Peyer's patch (tissue), 4 donors: ENCODE measurements around the gene DOCK3. TPM values are rescaled to one million over a fixed set of nuclear protein-coding genes. Genes with fewer than 3 reads are reported as not detected.

Experiments used
- DNase-seq, 3 donors: peaks; one replicate each; pipeline ENCODE4 v3.0.0-alpha.2; 2017 to 2019
- H3K27ac ChIP-seq, 4 donors: fragments of 200-600 bp; sonication (generic); one replicate each; pipeline ENCODE4 v1.5.1; 2016 to 2019
- H3K27me3 ChIP-seq, 2 donors: fragments of 200-600 bp; sonication (generic); one replicate each; pipeline ENCODE4 v1.5.1; 2019
- H3K36me3 ChIP-seq, 3 donors: fragments of 200-600 bp; sonication (generic); one replicate each; pipeline ENCODE4 v1.5.1; 2016 to 2019
- H3K4me1 ChIP-seq, 4 donors: fragments of 200-600 bp; sonication (generic); one replicate each; pipeline ENCODE4 v1.5.1; 2016 to 2019
- H3K4me3 ChIP-seq, 4 donors: fragments of 200-600 bp; sonication (generic); 1 replicate in 3 of 4; 2 replicates in 1 of 4; pipeline ENCODE4 v1.5.1; 2016 to 2019; ENCODE audit warnings: mild to moderate bottlenecking in 1 of 4
- H3K9me3 ChIP-seq, 4 donors: fragments of 200-600 bp; sonication (generic); one replicate each; pipeline ENCODE4 v1.5.1; 2016 to 2019; ENCODE audit warnings: mild to moderate bottlenecking in 1 of 4
- CTCF ChIP-seq, 6 experiments: fragments of 450-650 bp in 4 of 6; fragments of 200-600 bp in 2 of 6; sonication (generic) in 1 of 6; IDR thresholded peaks; one replicate each; pipeline ENCODE4 v1.5.1; 2017 to 2019; ENCODE audit warnings: antibody characterized with exemption in 6 of 6, mild to moderate bottlenecking in 3 of 6, moderate library complexity in 1 of 6
- POLR2A ChIP-seq, 2 donors: fragments of 450-650 bp; IDR thresholded peaks; one replicate each; pipeline ENCODE4 v1.5.1; 2017; ENCODE audit warnings: antibody characterized with exemption in 2 of 2, mild to moderate bottlenecking in 2 of 2, moderate library complexity in 2 of 2
- total RNA-seq, 4 donors: library from RNA; depleted of rRNA; stranded (reverse); fragments of >200 nt; gene quantifications; one replicate each; pipeline ENCODE4 v1.1.0, GENCODE V29; 2016

DOCK3 gene
- total RNA-seq, 4 donors from 2014 or later: 0.28 to 0.83 (median 0.40) TPM; not detected in 1

DNA sequence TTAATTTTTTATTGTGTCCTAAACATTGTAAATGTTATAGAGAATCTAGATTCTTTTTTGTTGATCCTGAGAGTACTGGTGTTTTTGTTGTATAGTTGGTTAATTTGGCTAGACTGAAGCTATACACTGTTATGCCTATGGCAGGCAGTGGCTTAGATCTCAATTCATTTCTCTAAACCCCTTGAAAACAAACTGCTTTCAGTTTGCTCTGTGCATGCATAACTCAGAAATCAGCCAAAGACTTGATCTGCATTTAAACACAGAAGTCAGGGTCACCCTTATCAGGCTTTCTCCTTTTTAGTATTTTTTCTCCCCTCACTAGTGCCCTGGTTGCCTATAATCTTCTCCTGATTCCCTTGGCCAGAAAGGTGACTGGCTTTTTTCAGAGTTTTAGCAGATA is 360.9 kb downstream of the DOCK3 start:
- Histone ChIP-seq H3K4me1 (no peaks in the 10 kb centered on the region), H3K4me3 (no peak overlapping the region), H3K36me3 (no peaks in the 10 kb centered on the region), H3K27me3 (no peaks in the 10 kb centered on the region), H3K27ac (no peak overlapping the region), H3K9me3 (no peaks in the 10 kb centered on the region)
- TF ChIP-seq POLR2A (IDR thresholded peaks at IDR 0.05) (no peak), CTCF (IDR thresholded peaks at IDR 0.05) (no peak)
- no peak for DNase-seq

DNA sequence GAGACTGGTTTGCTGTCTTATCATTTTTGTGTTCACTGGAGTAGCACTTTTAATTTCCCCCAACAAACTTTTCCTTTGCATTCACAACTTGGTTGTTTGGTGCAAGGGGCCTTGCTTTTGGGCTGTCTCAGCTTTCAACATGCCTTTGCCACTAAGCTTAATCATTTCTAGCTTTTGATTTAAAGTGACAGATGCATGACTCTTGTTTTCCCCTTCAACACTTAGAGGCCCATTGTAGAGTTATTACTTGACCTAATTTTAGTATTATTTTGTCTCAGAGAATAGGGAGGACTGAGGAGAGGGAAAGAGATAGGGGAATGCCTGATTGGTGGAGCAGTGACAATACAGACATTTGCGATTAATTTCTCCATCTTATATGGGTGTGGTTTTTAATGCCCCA is 370.3 kb downstream of the DOCK3 start:
- Histone ChIP-seq H3K9me3 (no peaks in the 10 kb centered on the region), H3K4me1 (no peaks in the 10 kb centered on the region), H3K4me3 (no peak overlapping the region), H3K27ac (no peak overlapping the region), H3K27me3 (no peaks in the 10 kb centered on the region), H3K36me3 (no peaks in the 10 kb centered on the region)
- no peak for DNase-seq
- TF ChIP-seq POLR2A (IDR thresholded peaks at IDR 0.05) (no peak), CTCF (IDR thresholded peaks at IDR 0.05) (no peak)

DNA sequence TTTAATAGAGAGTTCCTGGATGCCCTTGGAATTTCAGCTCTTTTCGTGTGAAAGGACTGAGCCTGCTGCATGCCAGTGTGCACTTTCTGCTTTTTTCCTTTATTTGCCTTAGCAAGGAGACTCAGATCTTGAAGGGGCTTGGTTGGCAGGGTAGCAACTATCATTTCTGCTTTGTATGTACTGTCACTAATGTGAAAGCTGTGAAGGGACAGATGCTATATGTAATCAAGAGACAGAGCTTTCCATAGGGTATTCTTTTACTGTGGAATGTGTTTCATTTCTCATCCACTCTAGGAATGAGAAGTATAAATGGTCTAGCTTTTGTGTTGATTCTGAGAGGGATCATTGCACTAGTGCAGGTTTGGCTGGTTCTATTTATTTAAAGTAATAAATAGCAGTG is 377.8 kb downstream of the DOCK3 start:
- no peak overlapping the region for H3K27ac ChIP-seq
- DNase-seq: no peak
- no peaks in the 10 kb centered on the region for H3K4me1 ChIP-seq
- TF ChIP-seq POLR2A (IDR thresholded peaks at IDR 0.05): no peak
- TF ChIP-seq CTCF (IDR thresholded peaks at IDR 0.05): no peak
- H3K9me3 ChIP-seq: no peaks in the 10 kb centered on the region
- H3K4me3 ChIP-seq: no peak overlapping the region
- no peaks in the 10 kb centered on the region for H3K36me3 ChIP-seq
- no peaks in the 10 kb centered on the region for H3K27me3 ChIP-seq

- Histone ChIP-seq H3K9me3 (no peaks in the 10 kb centered on the region), H3K4me1 (no peaks in the 10 kb centered on the region), H3K36me3 (no peaks in the 10 kb centered on the region), H3K4me3 (no peak overlapping the region), H3K27me3 (no peaks in the 10 kb centered on the region), H3K27ac (no peak overlapping the region)
- TF ChIP-seq POLR2A (IDR thresholded peaks at IDR 0.05) (no peak), CTCF (IDR thresholded peaks at IDR 0.05) (no peak)
- no peak for DNase-seq
Observed at GRCh38 chr3:51057121-51057520, 382.4 kb downstream of the DOCK3 start.

GRCh38 chr3:51063053-51063452 is 388.3 kb downstream of the DOCK3 start:
- TF ChIP-seq POLR2A (IDR thresholded peaks at IDR 0.05) (no peak), CTCF (IDR thresholded peaks at IDR 0.05) (no peak)
- H3K4me1 ChIP-seq: no peaks in the 10 kb centered on the region
- H3K27ac ChIP-seq: no peak overlapping the region
- no peaks in the 10 kb centered on the region for H3K36me3 ChIP-seq
- no peaks in the 10 kb centered on the region for H3K27me3 ChIP-seq
- no peaks in the 10 kb centered on the region for H3K9me3 ChIP-seq
- no peak for DNase-seq
- H3K4me3 ChIP-seq: no peak overlapping the region

- no peaks in the 10 kb centered on the region for H3K36me3 ChIP-seq
- no peaks in the 10 kb centered on the region for H3K9me3 ChIP-seq
- H3K27ac ChIP-seq: no peak overlapping the region
- no peak for TF ChIP-seq CTCF (IDR thresholded peaks at IDR 0.05)
- TF ChIP-seq POLR2A (IDR thresholded peaks at IDR 0.05): no peak
- H3K27me3 ChIP-seq: no peaks in the 10 kb centered on the region
- DNase-seq: no peak
- H3K4me1 ChIP-seq: no peaks in the 10 kb centered on the region
- no peak overlapping the region for H3K4me3 ChIP-seq
Observed at GRCh38 chr3:51075221-51075775, 400.6 kb downstream of the DOCK3 start.
